Measurements from ENCODE around the gene ACOT9. TPM values are rescaled to one million over a fixed set of nuclear protein-coding genes. Genes with fewer than 3 reads are reported as not detected.

Gene ACOT9
- total and polyA plus RNA-seq, 10 donors = 25.7 to 46.9 (median 38.5) TPM

GRCh38 chrX:23742174-23742696 lies 841 bp downstream of the ACOT9 start:
- peak overlapping the region; percentile 48 to 84 (median 70) for H3K4me3 ChIP-seq
- no peak for DNase-seq
- intact Hi-C loops (cut with DNase I; ENCODE audit: low total_unique reads) = no loop called here
- H3K4me1 ChIP-seq = peaks cover 0 to 23% (median 2%) of the 10 kb centered on the region in 6 donors
- TF ChIP-seq CTCF (IDR thresholded peaks at IDR 0.05 in 8 of 11, conservative IDR thresholded peaks at IDR 0.05 in 3 of 11) = no peak
- no peak for TF ChIP-seq POLR2AphosphoS5 (IDR thresholded peaks at IDR 0.05)
- no peak for TF ChIP-seq POLR2A (IDR thresholded peaks at IDR 0.05)
- peak overlapping the region; percentile 30 to 93 (median 90) for H3K27ac ChIP-seq
- WGBS, 5 donors = 3 to 31% (median 15%) methylated on average over 5 to 6 of the region's 6 CpGs
- H3K9me3 ChIP-seq = no peaks in the 10 kb centered on the region
- no peaks in the 10 kb centered on the region for H3K27me3 ChIP-seq (replicated peaks in 1 of 7)
- no peaks in the 10 kb centered on the region for H3K36me3 ChIP-seq

- Histone ChIP-seq H3K36me3 (peaks cover 0 to 6% (median 0%) of the 10 kb centered on the region in 6 donors), H3K27me3 (replicated peaks in 1 of 7) (no peaks in the 10 kb centered on the region), H3K4me3 (no peak overlapping the region), H3K27ac (no peak overlapping the region), H3K4me1 (peaks cover 0 to 17% (median 3%) of the 10 kb centered on the region in 6 donors), H3K9me3 (no peaks in the 10 kb centered on the region)
- DNase-seq = no peak
- TF ChIP-seq CTCF (IDR thresholded peaks at IDR 0.05 in 8 of 11, conservative IDR thresholded peaks at IDR 0.05 in 3 of 11) (no peak), POLR2AphosphoS5 (IDR thresholded peaks at IDR 0.05) (no peak), POLR2A (IDR thresholded peaks at IDR 0.05) (no peak)
- intact Hi-C loops (cut with DNase I; ENCODE audit: low total_unique reads) = no loop called here
Measured at GRCh38 chrX:23737413-23737812, 5.7 kb downstream of the ACOT9 start.

- no peaks in the 10 kb centered on the region for H3K27me3 ChIP-seq (replicated peaks in 1 of 7)
Measured at GRCh38 chrX:23736030-23736429, 7.0 kb downstream of the ACOT9 start.

More at GRCh38 chrX:23736030-23736429, 7.0 kb downstream of the ACOT9 start:
- no peak overlapping the region for H3K27ac ChIP-seq
- no peaks in the 10 kb centered on the region for H3K9me3 ChIP-seq
- peaks cover 0 to 18% (median under 1%) of the 10 kb centered on the region in 6 donors for H3K36me3 ChIP-seq
- DNase-seq = no peak
- intact Hi-C loops (cut with DNase I; ENCODE audit: low total_unique reads) = no loop called here
- TF ChIP-seq CTCF (IDR thresholded peaks at IDR 0.05 in 8 of 11, conservative IDR thresholded peaks at IDR 0.05 in 3 of 11) (no peak), POLR2A (IDR thresholded peaks at IDR 0.05) (no peak), POLR2AphosphoS5 (IDR thresholded peaks at IDR 0.05) (no peak)
- no peak overlapping the region for H3K4me3 ChIP-seq
- WGBS, 5 donors = 54 to 95% (median 92%) methylated on average over 3 of the region's 3 CpGs
- peaks cover 0 to 3% (median 0%) of the 10 kb centered on the region in 6 donors for H3K4me1 ChIP-seq
